Measurements from ENCODE around the gene TSC22D1. TPM values are rescaled to one million over a fixed set of nuclear protein-coding genes. Genes with fewer than 3 reads are reported as not detected.

Gene TSC22D1
- total RNA-seq, 1 experiment from 2014 or later = 72.5 TPM

- TF ChIP-seq FOXP4 (CRISPR knock-in tag; IDR thresholded peaks at IDR 0.05) (no peak), ZNF317 (CRISPR knock-in tag; IDR thresholded peaks at IDR 0.05; ENCODE audit: borderline replicate concordance, low read depth) (no peak), ZBTB21 (CRISPR knock-in tag; IDR thresholded peaks at IDR 0.05; ENCODE audit: borderline replicate concordance) (no peak), TCF7 (CRISPR knock-in tag; IDR thresholded peaks at IDR 0.05; ENCODE audit: low read depth) (no peak), NR2C2 (CRISPR knock-in tag; IDR thresholded peaks at IDR 0.05) (no peak), CBFB (CRISPR knock-in tag; IDR thresholded peaks at IDR 0.05; ENCODE audit: low read depth) (no peak), ZBTB43 (CRISPR knock-in tag; IDR thresholded peaks at IDR 0.05) (no peak), ARID4B (CRISPR knock-in tag; IDR thresholded peaks at IDR 0.05; ENCODE audit: borderline replicate concordance) (no peak)
These were observed 101.8 kb downstream of the TSC22D1 start (continued) for GRCh38 chr13:44474122-44474910.

GRCh38 chr13:44471686-44472085 lies 104.4 kb downstream of the TSC22D1 start:
- ATAC-seq = no peak
- no peak overlapping the region for H3K4me3 Mint-ChIP-seq
- H3K27ac Mint-ChIP-seq = no peak overlapping the region
- no peak for TF ChIP-seq FOXJ3 (CRISPR knock-in tag; IDR thresholded peaks at IDR 0.05; ENCODE audit: borderline replicate concordance)
- TF ChIP-seq ERG (CRISPR knock-in tag; IDR thresholded peaks at IDR 0.05) = no peak
- no peak for TF ChIP-seq IRF1 (CRISPR knock-in tag; IDR thresholded peaks at IDR 0.05)
- TF ChIP-seq ZBTB21 (CRISPR knock-in tag; IDR thresholded peaks at IDR 0.05; ENCODE audit: borderline replicate concordance) = no peak
- no peak for TF ChIP-seq ZBTB43 (CRISPR knock-in tag; IDR thresholded peaks at IDR 0.05)
- TF ChIP-seq ZNF425 (CRISPR knock-in tag; conservative IDR thresholded peaks at IDR 0.05) = no peak
- no peak for TF ChIP-seq NFYB (CRISPR knock-in tag; conservative IDR thresholded peaks at IDR 0.05; ENCODE audit: low read depth)
- no peak for TF ChIP-seq EMX1 (CRISPR knock-in tag; IDR thresholded peaks at IDR 0.05)
- no peak for TF ChIP-seq TCF7 (CRISPR knock-in tag; IDR thresholded peaks at IDR 0.05; ENCODE audit: low read depth)
- H3K9me3 Mint-ChIP-seq = no peaks in the 10 kb centered on the region
- no peaks in the 10 kb centered on the region for H3K27me3 Mint-ChIP-seq (ENCODE audit: low read depth)
- DNase-seq (ENCODE audit: low spot score) = no peak
- ChIA-PET POLR2A (no interaction called here), CTCF (no interaction called here)
- peaks cover 20% of the 10 kb centered on the region for H3K4me1 Mint-ChIP-seq
- peaks cover 3% of the 10 kb centered on the region for H3K36me3 Mint-ChIP-seq

All from WTC11 (cell line).